ENCODE results near the gene GPN3. TPM values are rescaled to one million over a fixed set of nuclear protein-coding genes. Genes with fewer than 3 reads are reported as not detected.

GPN3 gene
- 21.4 TPM for total RNA-seq

DNA sequence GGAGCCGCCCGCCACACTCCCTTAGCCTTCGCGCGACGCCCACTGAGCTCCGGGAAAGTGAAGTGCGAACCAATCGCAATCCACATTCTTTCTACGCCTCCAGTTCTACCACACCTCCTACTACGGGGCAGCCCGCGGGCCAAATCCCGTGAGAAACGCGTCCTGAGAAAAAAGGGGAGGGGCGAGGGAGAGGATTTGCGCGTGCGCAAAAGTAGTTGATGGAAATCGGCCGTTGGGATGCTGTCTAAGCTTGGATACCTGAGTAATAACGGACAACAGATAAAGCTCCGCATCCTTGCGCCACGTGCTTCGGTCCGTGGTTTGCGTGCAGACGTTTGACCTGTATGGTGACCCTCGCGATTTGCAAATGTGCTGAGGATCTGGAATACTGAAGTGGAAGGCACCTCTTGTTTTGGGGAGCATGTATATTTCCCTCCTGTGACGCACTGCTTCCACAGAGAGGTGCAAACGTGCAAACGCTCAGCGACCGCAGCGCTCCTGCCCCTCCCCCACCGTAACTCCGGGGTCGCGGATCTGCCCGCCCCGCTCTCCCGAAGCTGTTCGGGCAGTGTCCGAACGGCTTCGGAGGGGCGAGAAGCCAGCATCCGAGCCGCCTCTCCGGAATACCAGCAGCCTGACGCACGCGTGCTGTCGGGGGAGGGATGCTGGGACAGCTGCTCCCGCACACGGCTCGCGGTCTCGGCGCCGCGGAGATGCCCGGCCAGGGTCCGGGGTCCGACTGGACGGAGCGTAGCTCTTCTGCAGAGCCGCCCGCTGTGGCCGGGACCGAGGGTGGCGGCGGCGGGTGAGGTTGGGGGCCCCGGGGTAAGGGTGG is at the start of gene GPN3, which contains the start of gene FAM216A:
Gene GPN3 (minus strand): TSS at position 44 of the 835 bp plus-strand sequence. CDS start 54 bp downstream, outside the sequence.
Gene FAM216A (plus strand): TSS at position 632 of the 835 bp plus-strand sequence. CDS start 31 bp downstream, at position 663.
- no peaks in the 10 kb centered on the region for H3K9me3 ChIP-seq (ENCODE audit: control insufficient read depth in 3 of 3, low read length in 3 of 3)
- H3K36me3 ChIP-seq (ENCODE audit: control insufficient read depth in 3 of 3, insufficient read depth in 3 of 3, low read length in 3 of 3) = peaks cover 7 to 14% (median 12%) of the 10 kb centered on the region in 3 donors
- peak within 1 kb of the TSS; percentile 97 to 100 (median 98) for H3K4me3 ChIP-seq (ENCODE audit: low read length in 3 of 3)
- H3K27me3 ChIP-seq (ENCODE audit: control insufficient read depth in 3 of 3, insufficient read depth in 3 of 3, low read length in 3 of 3) = no peaks in the 10 kb centered on the region
- peak within 1 kb of the TSS; percentile 92 to 97 (median 97) for H3K9ac ChIP-seq (ENCODE audit: low read depth in 1 of 3, low read length in 3 of 3)
- H3K4me1 ChIP-seq (ENCODE audit: control insufficient read depth in 3 of 3, insufficient read depth in 3 of 3, low read length in 3 of 3) = peaks cover 20 to 24% (median 23%) of the 10 kb centered on the region in 3 donors
- peak within 1 kb of the TSS; percentile 83 for H3K27ac ChIP-seq (ENCODE audit: low read depth, low read length)

GRCh38 chr12:110516995-110517394 is 48.9 kb upstream of the GPN3 start:
- H3K9ac ChIP-seq (ENCODE audit: low read depth in 1 of 3, low read length in 3 of 3) = no peak overlapping the region
- no peaks in the 10 kb centered on the region for H3K4me1 ChIP-seq (ENCODE audit: control insufficient read depth in 3 of 3, insufficient read depth in 3 of 3, low read length in 3 of 3)
- no peaks in the 10 kb centered on the region for H3K36me3 ChIP-seq (ENCODE audit: control insufficient read depth in 3 of 3, insufficient read depth in 3 of 3, low read length in 3 of 3)
- no peaks in the 10 kb centered on the region for H3K27me3 ChIP-seq (ENCODE audit: control insufficient read depth in 3 of 3, insufficient read depth in 3 of 3, low read length in 3 of 3)
- no peak overlapping the region for H3K27ac ChIP-seq (ENCODE audit: low read depth, low read length)
- H3K9me3 ChIP-seq (ENCODE audit: control insufficient read depth in 3 of 3, low read length in 3 of 3) = no peaks in the 10 kb centered on the region
- no peak overlapping the region for H3K4me3 ChIP-seq (ENCODE audit: low read length in 3 of 3)

DNA sequence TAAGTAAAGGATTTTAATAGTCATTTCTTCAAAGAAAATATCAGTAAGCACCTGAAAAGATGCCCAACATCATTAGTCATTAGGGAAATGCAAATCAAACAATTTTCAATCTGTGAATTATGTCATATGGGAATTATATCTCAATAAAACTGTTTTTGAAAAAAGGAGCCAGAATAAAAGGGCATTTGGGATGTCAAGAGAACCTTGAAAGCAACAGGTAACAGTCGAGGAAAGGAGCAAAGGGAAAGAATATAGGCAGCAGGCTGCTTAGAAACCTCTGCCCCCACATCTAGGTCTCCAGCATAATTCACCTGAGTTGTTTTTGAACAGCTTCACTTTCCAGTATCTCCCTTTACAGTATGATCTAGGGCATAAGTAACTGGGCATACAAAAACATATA is 46.3 kb upstream of the GPN3 start:
- Histone ChIP-seq H3K27ac (ENCODE audit: low read depth, low read length) (no peak overlapping the region), H3K36me3 (ENCODE audit: control insufficient read depth in 3 of 3, insufficient read depth in 3 of 3, low read length in 3 of 3) (no peaks in the 10 kb centered on the region), H3K9ac (ENCODE audit: low read depth in 1 of 3, low read length in 3 of 3) (no peak overlapping the region), H3K4me3 (ENCODE audit: low read length in 3 of 3) (no peak overlapping the region), H3K9me3 (ENCODE audit: control insufficient read depth in 3 of 3, low read length in 3 of 3) (no peaks in the 10 kb centered on the region), H3K4me1 (ENCODE audit: control insufficient read depth in 3 of 3, insufficient read depth in 3 of 3, low read length in 3 of 3) (no peaks in the 10 kb centered on the region), H3K27me3 (ENCODE audit: control insufficient read depth in 3 of 3, insufficient read depth in 3 of 3, low read length in 3 of 3) (no peaks in the 10 kb centered on the region)

- H3K4me1 ChIP-seq (ENCODE audit: control insufficient read depth in 3 of 3, insufficient read depth in 3 of 3, low read length in 3 of 3) = no peaks in the 10 kb centered on the region
- H3K4me3 ChIP-seq (ENCODE audit: low read length in 3 of 3) = no peak overlapping the region
- H3K36me3 ChIP-seq (ENCODE audit: control insufficient read depth in 3 of 3, insufficient read depth in 3 of 3, low read length in 3 of 3) = no peaks in the 10 kb centered on the region
- H3K27me3 ChIP-seq (ENCODE audit: control insufficient read depth in 3 of 3, insufficient read depth in 3 of 3, low read length in 3 of 3) = no peaks in the 10 kb centered on the region
- H3K27ac ChIP-seq (ENCODE audit: low read depth, low read length) = no peak overlapping the region
- no peak overlapping the region for H3K9ac ChIP-seq (ENCODE audit: low read depth in 1 of 3, low read length in 3 of 3)
- H3K9me3 ChIP-seq (ENCODE audit: control insufficient read depth in 3 of 3, low read length in 3 of 3) = no peaks in the 10 kb centered on the region
Observed at GRCh38 chr12:110513842-110514241, 45.8 kb upstream of the GPN3 start.

DNA sequence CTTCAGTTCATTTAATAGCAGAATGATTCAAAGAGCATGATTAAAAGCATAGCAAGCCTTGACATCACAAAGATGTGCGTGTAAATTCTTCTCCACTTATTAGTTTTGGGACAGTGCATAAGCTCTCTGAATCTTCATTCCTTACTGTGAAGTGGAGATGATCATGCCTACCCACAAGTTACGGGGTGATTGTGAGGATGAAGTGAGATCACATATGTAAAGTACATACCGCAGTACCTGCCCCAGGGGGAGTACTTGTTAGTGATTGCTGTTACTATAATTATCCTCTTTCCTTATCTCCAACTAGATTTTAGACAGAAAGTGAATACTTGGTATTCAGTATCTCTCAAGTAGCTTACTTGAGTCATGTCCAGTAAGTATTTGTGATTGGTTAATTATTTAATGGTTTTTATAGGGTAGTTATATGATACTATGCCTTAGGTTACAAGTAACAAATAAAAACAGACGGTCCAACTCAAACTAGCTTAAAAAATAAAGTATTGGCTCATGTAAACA is 40.1 kb upstream of the GPN3 start:
- H3K27me3 ChIP-seq (ENCODE audit: control insufficient read depth in 3 of 3, insufficient read depth in 3 of 3, low read length in 3 of 3) = no peaks in the 10 kb centered on the region
- H3K4me1 ChIP-seq (ENCODE audit: control insufficient read depth in 3 of 3, insufficient read depth in 3 of 3, low read length in 3 of 3) = no peaks in the 10 kb centered on the region
- no peaks in the 10 kb centered on the region for H3K36me3 ChIP-seq (ENCODE audit: control insufficient read depth in 3 of 3, insufficient read depth in 3 of 3, low read length in 3 of 3)
- H3K27ac ChIP-seq (ENCODE audit: low read depth, low read length) = no peak overlapping the region
- H3K4me3 ChIP-seq (ENCODE audit: low read length in 3 of 3) = no peak overlapping the region
- no peak overlapping the region for H3K9ac ChIP-seq (ENCODE audit: low read depth in 1 of 3, low read length in 3 of 3)
- no peaks in the 10 kb centered on the region for H3K9me3 ChIP-seq (ENCODE audit: control insufficient read depth in 3 of 3, low read length in 3 of 3)

DNA sequence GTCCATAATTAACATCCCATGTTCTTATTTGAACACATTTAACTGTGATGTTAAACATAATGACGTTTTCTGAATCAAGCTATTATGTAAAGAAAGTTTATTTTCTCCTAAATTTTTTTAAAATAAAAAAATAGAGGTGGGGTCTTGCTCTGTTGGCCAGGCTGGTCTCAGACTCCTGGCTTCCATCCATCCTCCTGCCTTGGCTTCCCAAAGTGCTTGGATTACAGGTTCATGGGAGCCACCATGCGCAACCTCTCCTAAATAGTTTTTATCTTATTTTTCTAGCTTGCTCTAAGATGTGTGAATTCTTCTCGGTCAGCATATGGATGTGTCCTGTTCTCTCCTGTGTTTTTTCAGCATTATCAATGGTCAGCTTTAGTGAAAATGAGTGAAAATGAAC is 37.3 kb upstream of the GPN3 start:
- Histone ChIP-seq H3K27ac (ENCODE audit: low read depth, low read length) (no peak overlapping the region), H3K4me3 (ENCODE audit: low read length in 3 of 3) (no peak overlapping the region), H3K9me3 (ENCODE audit: control insufficient read depth in 3 of 3, low read length in 3 of 3) (no peaks in the 10 kb centered on the region), H3K4me1 (ENCODE audit: control insufficient read depth in 3 of 3, insufficient read depth in 3 of 3, low read length in 3 of 3) (peaks cover 12 to 18% (median 15%) of the 10 kb centered on the region in 3 donors), H3K36me3 (ENCODE audit: control insufficient read depth in 3 of 3, insufficient read depth in 3 of 3, low read length in 3 of 3) (peaks cover 0 to 5% (median 0%) of the 10 kb centered on the region in 3 donors), H3K9ac (ENCODE audit: low read depth in 1 of 3, low read length in 3 of 3) (no peak overlapping the region), H3K27me3 (ENCODE audit: control insufficient read depth in 3 of 3, insufficient read depth in 3 of 3, low read length in 3 of 3) (no peaks in the 10 kb centered on the region)

DNA sequence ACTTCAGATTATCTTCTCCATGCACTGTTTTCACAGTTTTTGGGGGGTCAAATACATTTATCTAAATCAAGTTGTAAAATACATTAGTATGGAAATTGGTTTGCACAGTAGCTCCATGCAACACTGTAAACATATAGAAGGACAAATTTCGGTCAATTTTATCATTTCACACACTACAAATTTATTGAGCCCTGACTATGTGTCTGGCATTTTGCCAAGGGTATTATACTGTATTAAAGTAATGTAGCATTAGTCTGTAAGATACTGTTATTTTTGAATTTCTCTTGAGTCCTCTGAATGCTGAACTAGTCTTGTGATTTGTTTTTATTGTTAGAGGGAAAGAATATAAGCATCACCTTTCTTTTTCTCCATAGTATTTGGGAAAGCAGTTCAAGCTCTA is 35.4 kb upstream of the GPN3 start:
- Histone ChIP-seq H3K27ac (ENCODE audit: low read depth, low read length) (no peak overlapping the region), H3K27me3 (ENCODE audit: control insufficient read depth in 3 of 3, insufficient read depth in 3 of 3, low read length in 3 of 3) (no peaks in the 10 kb centered on the region), H3K4me3 (ENCODE audit: low read length in 3 of 3) (no peak overlapping the region), H3K9me3 (ENCODE audit: control insufficient read depth in 3 of 3, low read length in 3 of 3) (no peaks in the 10 kb centered on the region), H3K4me1 (ENCODE audit: control insufficient read depth in 3 of 3, insufficient read depth in 3 of 3, low read length in 3 of 3) (peaks cover 14 to 27% (median 23%) of the 10 kb centered on the region in 3 donors), H3K36me3 (ENCODE audit: control insufficient read depth in 3 of 3, insufficient read depth in 3 of 3, low read length in 3 of 3) (peaks cover 0 to 5% (median 0%) of the 10 kb centered on the region in 3 donors), H3K9ac (ENCODE audit: low read depth in 1 of 3, low read length in 3 of 3) (no peak overlapping the region)

DNA sequence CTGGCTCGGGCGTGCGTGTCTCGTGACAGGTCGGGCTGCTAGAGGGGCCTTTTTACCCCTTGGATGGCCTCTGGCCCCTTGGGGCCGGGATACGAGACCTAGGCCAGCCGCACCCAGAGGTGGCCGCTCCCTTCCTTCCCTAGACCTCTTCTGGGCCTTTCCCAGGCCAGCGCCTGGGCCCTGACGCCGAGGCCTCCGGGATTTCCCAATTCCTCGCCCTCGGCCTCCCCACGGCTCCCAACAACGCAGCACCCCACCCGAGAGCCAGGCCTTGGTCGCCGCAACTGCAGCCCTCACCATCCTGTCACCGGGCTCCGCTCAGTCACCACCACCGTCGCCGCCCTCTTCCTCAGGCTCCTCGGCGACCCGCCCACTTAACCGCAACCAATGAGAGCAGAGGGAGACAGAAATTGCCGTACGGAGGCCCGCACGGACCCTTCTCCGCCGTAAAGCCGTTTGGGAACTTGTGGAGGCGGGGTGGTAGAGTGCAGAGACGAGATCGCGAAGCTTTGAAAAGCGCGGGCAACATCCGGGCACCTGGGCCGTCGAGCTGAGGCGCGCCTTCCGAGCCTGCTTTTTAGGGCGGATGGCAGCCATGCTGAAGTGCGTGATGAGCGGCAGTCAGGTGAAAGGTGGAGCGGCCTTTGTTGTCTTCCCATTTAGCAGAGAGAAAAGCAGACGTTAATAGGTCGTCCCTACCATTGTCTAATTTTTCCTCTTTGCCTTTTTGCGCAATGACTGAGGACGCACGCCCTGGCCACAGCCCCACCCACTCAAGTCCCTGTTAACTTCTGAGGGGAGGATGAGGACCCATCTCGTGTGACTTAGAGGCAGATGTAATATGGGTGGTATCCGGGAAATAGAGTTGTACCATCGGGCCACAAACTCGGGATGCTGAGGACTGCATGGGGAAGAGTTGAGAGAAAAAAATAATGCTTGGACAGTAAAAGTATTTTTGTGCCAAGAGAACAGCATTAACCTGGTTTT is 34.0 kb upstream of the GPN3 start, which contains the start of the genes RAD9B and VPS29:
Gene RAD9B (plus strand): TSS at position 580 of the 987 bp plus-strand sequence. CDS start 7 bp downstream, at position 587.
Gene VPS29 (minus strand): TSS at position 360 of the 987 bp plus-strand sequence. CDS start 60 bp downstream, at position 300.
- H3K27me3 ChIP-seq (ENCODE audit: control insufficient read depth in 3 of 3, insufficient read depth in 3 of 3, low read length in 3 of 3) = no peaks in the 10 kb centered on the region
- peaks cover 16 to 27% (median 26%) of the 10 kb centered on the region in 3 donors for H3K4me1 ChIP-seq (ENCODE audit: control insufficient read depth in 3 of 3, insufficient read depth in 3 of 3, low read length in 3 of 3)
- H3K4me3 ChIP-seq (ENCODE audit: low read length in 3 of 3) = peak within 1 kb of the TSS; percentile 94 to 98 (median 96)
- peak within 1 kb of the TSS; percentile 94 for H3K27ac ChIP-seq (ENCODE audit: low read depth, low read length)
- peak within 1 kb of the TSS; percentile 92 to 99 (median 98) for H3K9ac ChIP-seq (ENCODE audit: low read depth in 1 of 3, low read length in 3 of 3)
- no peaks in the 10 kb centered on the region for H3K9me3 ChIP-seq (ENCODE audit: control insufficient read depth in 3 of 3, low read length in 3 of 3)
- H3K36me3 ChIP-seq (ENCODE audit: control insufficient read depth in 3 of 3, insufficient read depth in 3 of 3, low read length in 3 of 3) = peaks cover 0 to 5% (median 0%) of the 10 kb centered on the region in 3 donors

DNA sequence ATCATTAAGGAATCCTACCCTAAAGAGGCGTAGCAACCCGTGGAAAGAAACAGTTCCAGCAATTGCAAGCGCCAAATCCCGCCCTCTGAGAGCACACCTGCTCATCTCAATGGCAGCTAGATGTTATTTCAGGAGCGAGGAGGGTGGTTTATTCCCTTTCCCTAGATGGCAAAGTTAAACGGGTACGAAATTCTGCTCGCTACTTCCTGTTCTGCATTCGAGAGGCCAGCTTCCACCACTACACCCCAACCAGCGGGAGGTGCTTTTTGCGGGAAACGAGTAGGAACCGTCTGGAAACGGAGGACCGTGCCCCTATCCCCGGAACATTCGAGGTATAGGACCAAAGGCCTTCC is 33.3 kb upstream of the GPN3 start:
- Histone ChIP-seq H3K27ac (ENCODE audit: low read depth, low read length) (peak overlapping the region; percentile 94), H3K36me3 (ENCODE audit: control insufficient read depth in 3 of 3, insufficient read depth in 3 of 3, low read length in 3 of 3) (peaks cover 0 to 5% (median 0%) of the 10 kb centered on the region in 3 donors), H3K27me3 (ENCODE audit: control insufficient read depth in 3 of 3, insufficient read depth in 3 of 3, low read length in 3 of 3) (no peaks in the 10 kb centered on the region), H3K4me3 (ENCODE audit: low read length in 3 of 3) (peak overlapping the region; percentile 94 to 98 (median 96)), H3K9ac (ENCODE audit: low read depth in 1 of 3, low read length in 3 of 3) (peak overlapping the region; percentile 92 to 99 (median 98)), H3K9me3 (ENCODE audit: control insufficient read depth in 3 of 3, low read length in 3 of 3) (no peaks in the 10 kb centered on the region), H3K4me1 (ENCODE audit: control insufficient read depth in 3 of 3, insufficient read depth in 3 of 3, low read length in 3 of 3) (peaks cover 16 to 27% (median 26%) of the 10 kb centered on the region in 3 donors)

Data from skeletal muscle tissue (tissue), 4 donors.